KOPT-K1 (cell line): ENCODE data around the gene ARHGEF4.

Experiments used
- H3K27ac ChIP-seq: fragments of 200-600 bp; sonication (generic); 2 replicates; pipeline ENCODE4 v1.5.1; 2016; ENCODE audit warnings: antibody characterized with exemption, mild to moderate bottlenecking, low read depth, low read length; ENCODE audit not compliant: poor library complexity, severe bottlenecking
- H3K36me3 ChIP-seq: fragments of 200-600 bp; sonication (generic); 2 replicates; pipeline ENCODE4 v1.5.1; 2017; ENCODE audit warnings: antibody characterized with exemption, mild to moderate bottlenecking, low read length, moderate library complexity; ENCODE audit not compliant: insufficient read depth
- H3K9me3 ChIP-seq: fragments of 200-600 bp; sonication (generic); 2 replicates; pipeline ENCODE4 v1.5.1; 2017; ENCODE audit warnings: antibody characterized with exemption, low read length, mild to moderate bottlenecking; ENCODE audit not compliant: insufficient read depth, poor library complexity, severe bottlenecking

ARHGEF4 gene

GRCh38 chr2:131015764-131016163 is 179.1 kb downstream of the ARHGEF4 start:
- no peaks in the 10 kb centered on the region for H3K36me3 ChIP-seq
- no peaks in the 10 kb centered on the region for H3K9me3 ChIP-seq
- H3K27ac ChIP-seq = no peak overlapping the region

- H3K27ac ChIP-seq = no peak overlapping the region
- H3K36me3 ChIP-seq = no peaks in the 10 kb centered on the region
- H3K9me3 ChIP-seq = no peaks in the 10 kb centered on the region
Measured at GRCh38 chr2:131016826-131017741, 180.4 kb downstream of the ARHGEF4 start.

- no peaks in the 10 kb centered on the region for H3K36me3 ChIP-seq
- peaks cover 10% of the 10 kb centered on the region for H3K9me3 ChIP-seq
- no peak overlapping the region for H3K27ac ChIP-seq
Measured at GRCh38 chr2:131022731-131023130, 186.0 kb downstream of the ARHGEF4 start.

GRCh38 chr2:131023758-131024157 is 187.0 kb downstream of the ARHGEF4 start:
- no peaks in the 10 kb centered on the region for H3K36me3 ChIP-seq
- peaks cover 17% of the 10 kb centered on the region for H3K9me3 ChIP-seq
- H3K27ac ChIP-seq = no peak overlapping the region

- Histone ChIP-seq H3K36me3 (no peaks in the 10 kb centered on the region), H3K9me3 (peaks cover 17% of the 10 kb centered on the region), H3K27ac (no peak overlapping the region)
Measured at GRCh38 chr2:131026919-131027318, 190.2 kb downstream of the ARHGEF4 start.

- H3K9me3 ChIP-seq = peaks cover 17% of the 10 kb centered on the region
Measured at GRCh38 chr2:131027566-131028528, 191.1 kb downstream of the ARHGEF4 start.

GRCh38 chr2:131029812-131030211 is 193.1 kb downstream of the ARHGEF4 start:
- no peaks in the 10 kb centered on the region for H3K36me3 ChIP-seq
- no peak overlapping the region for H3K27ac ChIP-seq
- H3K9me3 ChIP-seq = peaks cover 17% of the 10 kb centered on the region

More at GRCh38 chr2:131027566-131028528, 191.1 kb downstream of the ARHGEF4 start:
- Histone ChIP-seq H3K36me3 (no peaks in the 10 kb centered on the region), H3K27ac (no peak overlapping the region)

GRCh38 chr2:131030478-131030971 is 193.8 kb downstream of the ARHGEF4 start:
- Histone ChIP-seq H3K36me3 (no peaks in the 10 kb centered on the region), H3K9me3 (peaks cover 17% of the 10 kb centered on the region), H3K27ac (no peak overlapping the region)

- Histone ChIP-seq H3K9me3 (peaks cover 17% of the 10 kb centered on the region), H3K36me3 (no peaks in the 10 kb centered on the region), H3K27ac (no peak overlapping the region)
Measured at GRCh38 chr2:131031431-131031841, 194.7 kb downstream of the ARHGEF4 start.

GRCh38 chr2:131031875-131032274 is 195.2 kb downstream of the ARHGEF4 start:
- no peaks in the 10 kb centered on the region for H3K36me3 ChIP-seq
- peaks cover 16% of the 10 kb centered on the region for H3K9me3 ChIP-seq
- H3K27ac ChIP-seq = no peak overlapping the region

- peaks cover 11% of the 10 kb centered on the region for H3K9me3 ChIP-seq
- H3K27ac ChIP-seq = no peak overlapping the region
- H3K36me3 ChIP-seq = no peaks in the 10 kb centered on the region
Measured at GRCh38 chr2:131032393-131032836, 195.7 kb downstream of the ARHGEF4 start.

- Histone ChIP-seq H3K27ac (no peak overlapping the region), H3K9me3 (no peaks in the 10 kb centered on the region), H3K36me3 (no peaks in the 10 kb centered on the region)
Measured at GRCh38 chr2:131033786-131034121, 197.0 kb downstream of the ARHGEF4 start.

GRCh38 chr2:131034122-131035051 is 197.7 kb downstream of the ARHGEF4 start:
- Histone ChIP-seq H3K9me3 (no peaks in the 10 kb centered on the region), H3K27ac (no peak overlapping the region), H3K36me3 (no peaks in the 10 kb centered on the region)

GRCh38 chr2:131035112-131035825 is 198.6 kb downstream of the ARHGEF4 start:
- Histone ChIP-seq H3K27ac (no peak overlapping the region), H3K9me3 (no peaks in the 10 kb centered on the region), H3K36me3 (no peaks in the 10 kb centered on the region)
